CD14-positive monocyte (primary cell): ENCODE measurements around the gene PICK1. TPM values are rescaled to one million over a fixed set of nuclear protein-coding genes. Genes with fewer than 3 reads are reported as not detected.

ENCODE experiments used
- DNase-seq, 3 donors: peaks; one replicate each; pipeline ENCODE4 v3.0.0-alpha.2; 2011 to 2022
- H2AFZ ChIP-seq: 2 replicates; pipeline ENCODE4 v1.6.0; 2012; ENCODE audit warnings: mild to moderate bottlenecking, low read depth, low read length, inconsistent platforms; ENCODE audit not compliant: insufficient read depth, poor library complexity, severe bottlenecking
- H3K27ac ChIP-seq, 2 donors: 1 replicate in 1 of 2; 2 replicates in 1 of 2; pipeline ENCODE4 v1.5.1; 2012 to 2013; ENCODE audit warnings: low read length in 2 of 2, control low read depth in 1 of 2, inconsistent platforms in 1 of 2, low read depth in 1 of 2, mild to moderate bottlenecking in 1 of 2
- H3K27me3 ChIP-seq, 2 donors: one replicate each; pipeline versions ENCODE4 v1.6.0 to v1.6.1; 2011 to 2013; ENCODE audit warnings: low read length in 2 of 2; ENCODE audit not compliant: control insufficient read depth in 2 of 2, insufficient read depth in 2 of 2
- H3K36me3 ChIP-seq, 2 donors: replicated peaks in 1 of 2; 1 replicate in 1 of 2; 2 replicates in 1 of 2; pipeline versions ENCODE4 v1.5.1 to v1.6.1; 2012 to 2013; ENCODE audit warnings: low read length in 2 of 2, control low read depth in 1 of 2, inconsistent platforms in 1 of 2, mild to moderate bottlenecking in 1 of 2; ENCODE audit not compliant: insufficient read depth in 2 of 2, control insufficient read depth in 1 of 2
- H3K4me1 ChIP-seq, 2 donors: 1 replicate in 1 of 2; 2 replicates in 1 of 2; pipeline versions ENCODE4 v1.5.1 to v1.6.1; 2012 to 2013; ENCODE audit warnings: low read length in 2 of 2, control low read depth in 1 of 2, inconsistent platforms in 1 of 2, mild to moderate bottlenecking in 1 of 2, moderate library complexity in 1 of 2; ENCODE audit not compliant: insufficient read depth in 2 of 2, control insufficient read depth in 1 of 2
- H3K4me2 ChIP-seq: replicated peaks from 2 replicates; pipeline ENCODE3; 2012; ENCODE audit warnings: low read length, moderate library complexity, mild to moderate bottlenecking; ENCODE audit not compliant: poor library complexity, severe bottlenecking; ENCODE audit errors: extremely low read depth
- H3K4me3 ChIP-seq, 3 experiments: fragments of 200-600 bp in 1 of 3; sonication (generic) in 1 of 3; replicated peaks in 1 of 3; 1 replicate in 2 of 3; 2 replicates in 1 of 3; pipeline ENCODE4 v1.5.1; 2011 to 2013; ENCODE audit warnings: low read length in 3 of 3, mild to moderate bottlenecking in 3 of 3, control low read depth in 2 of 3, low read depth in 2 of 3, inconsistent platforms in 1 of 3, moderate library complexity in 1 of 3
- H3K79me2 ChIP-seq: 2 replicates; pipeline ENCODE4 v1.6.0; 2012; ENCODE audit warnings: mild to moderate bottlenecking, control low read depth, inconsistent platforms, low read length, moderate library complexity; ENCODE audit not compliant: insufficient read depth
- H3K9ac ChIP-seq: 2 replicates; pipeline ENCODE4 v1.6.0; 2017; ENCODE audit warnings: low read length, mild to moderate bottlenecking; ENCODE audit not compliant: insufficient read depth, poor library complexity, severe bottlenecking
- H3K9me3 ChIP-seq, 2 donors: replicated peaks in 1 of 2; 1 replicate in 1 of 2; 2 replicates in 1 of 2; pipeline versions ENCODE4 v1.5.1 to v1.6.1; 2012 to 2013; ENCODE audit warnings: low read length in 2 of 2, control low read depth in 1 of 2; ENCODE audit not compliant: control insufficient read depth in 1 of 2, insufficient read depth in 1 of 2
- H4K20me1 ChIP-seq: 2 replicates; pipeline ENCODE4 v1.6.0; 2012; ENCODE audit warnings: mild to moderate bottlenecking, low read length, control low read depth, moderate library complexity; ENCODE audit not compliant: insufficient read depth
- H3K27ac Mint-ChIP-seq, 7 donors: one replicate each; pipeline ENCODE4 v1.8.0; 2020; ENCODE audit warnings: mild to moderate bottlenecking in 7 of 7, mixed read lengths in 7 of 7, moderate library complexity in 6 of 7, inconsistent platforms in 2 of 7
- H3K27me3 Mint-ChIP-seq, 3 donors: one replicate each; pipeline ENCODE4 v1.8.0; 2021 to 2022; ENCODE audit warnings: low read depth in 3 of 3, mild to moderate bottlenecking in 3 of 3, mixed read lengths in 3 of 3, moderate library complexity in 3 of 3, inconsistent platforms in 1 of 3
- H3K36me3 Mint-ChIP-seq, 2 donors: one replicate each; pipeline ENCODE4 v1.8.0; 2020; ENCODE audit warnings: mixed read lengths in 2 of 2, inconsistent platforms in 1 of 2, mild to moderate bottlenecking in 1 of 2
- H3K4me1 Mint-ChIP-seq: one replicate; pipeline ENCODE4 v1.8.0; 2020; ENCODE audit warnings: mild to moderate bottlenecking, mixed read lengths
- H3K4me3 Mint-ChIP-seq, 2 donors: one replicate each; pipeline ENCODE4 v1.8.0; 2020; ENCODE audit warnings: mild to moderate bottlenecking in 2 of 2, mixed read lengths in 2 of 2, moderate library complexity in 1 of 2
- H3K9me3 Mint-ChIP-seq, 7 donors: one replicate each; pipeline ENCODE4 v1.8.0; 2020 to 2022; ENCODE audit warnings: mixed read lengths in 7 of 7, mild to moderate bottlenecking in 6 of 7, moderate library complexity in 6 of 7, inconsistent platforms in 2 of 7
- WGBS: methylation state at CpG from one replicate; pipeline ENCODE4 v1.1.5; 2013; ENCODE audit warnings: missing lambda C conversion rate; ENCODE audit not compliant: insufficient coverage; 5-methylcytosine and 5-hydroxymethylcytosine counted together
- intact Hi-C, 2 donors: fragments of 100-400 bp; cut with micrococcal nuclease; formaldehyde crosslinking; loops; one replicate each; pipeline versions ENCODE4 v1.15.0 to v1.15.1; 2023
- polyA plus RNA-seq, 3 donors: library from polyadenylated mRNA; depleted of rRNA in 1 of 3; unstranded in 2 of 3; stranded (reverse) in 1 of 3; fragments of 300-500 nt in 2 of 3; fragments of >200 nt in 1 of 3; fragmentation: Illumina TruSeq in 2 of 3; gene quantifications; 1 replicate in 2 of 3; 2 replicates in 1 of 3; pipeline ENCODE4 v1.2.3, GENCODE V29; 2012 to 2021
- TF ChIP-seq, protein P1 (sequence below): fragments of 200-600 bp; IDR thresholded peaks from one replicate; pipeline ENCODE4 v1.8.0; 2022; ENCODE audit warnings: antibody characterized with exemption, mild to moderate bottlenecking

The PICK1 gene
- polyA plus RNA-seq, 3 donors = 6.4 to 16.9 (median 7.2) TPM

DNA sequence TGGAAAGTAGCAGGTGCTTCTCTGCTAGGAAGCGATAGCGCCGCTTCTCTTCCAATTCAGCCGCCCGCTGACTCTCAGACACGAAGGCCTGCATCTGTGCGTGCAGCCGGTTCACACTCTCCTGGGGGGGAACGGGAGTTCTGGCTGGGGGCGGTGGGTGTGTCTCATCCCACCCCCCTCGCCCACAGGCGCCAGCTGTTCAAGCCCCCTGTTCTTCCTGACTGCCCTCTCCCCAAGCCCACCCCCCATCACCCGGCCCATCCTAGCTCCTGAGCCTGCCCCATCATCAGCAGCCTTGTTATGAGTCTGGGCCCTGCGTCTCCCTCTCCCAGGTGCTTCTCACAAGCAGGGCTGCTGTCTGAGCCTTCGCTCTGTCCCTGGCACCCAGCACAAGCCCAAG lies 39.9 kb downstream of the PICK1 start:
- Histone ChIP-seq H3K4me2 (no peak overlapping the region), H3K9ac (no peak overlapping the region), H3K36me3 (no peaks in the 10 kb centered on the region), H3K4me3 (no peak overlapping the region), H4K20me1 (no peaks in the 10 kb centered on the region), H3K9me3 (no peaks in the 10 kb centered on the region), H3K4me1 (no peaks in the 10 kb centered on the region), H2AFZ (no peak overlapping the region), H3K27me3 (no peaks in the 10 kb centered on the region), H3K79me2 (no peaks in the 10 kb centered on the region), H3K27ac (no peak overlapping the region)
- H3K9me3 Mint-ChIP-seq = no peaks in the 10 kb centered on the region
- intact Hi-C loops = no loop called here
- H3K4me1 Mint-ChIP-seq = no peaks in the 10 kb centered on the region
- no peak for DNase-seq
- whole genome bisulfite sequencing = 95% methylated on average over 13 of the region's 15 CpGs
- peaks cover 0 to 2% (median 1%) of the 10 kb centered on the region in 3 donors for H3K27me3 Mint-ChIP-seq
- no peak overlapping the region for H3K4me3 Mint-ChIP-seq
- TF ChIP-seq, protein P1, sequence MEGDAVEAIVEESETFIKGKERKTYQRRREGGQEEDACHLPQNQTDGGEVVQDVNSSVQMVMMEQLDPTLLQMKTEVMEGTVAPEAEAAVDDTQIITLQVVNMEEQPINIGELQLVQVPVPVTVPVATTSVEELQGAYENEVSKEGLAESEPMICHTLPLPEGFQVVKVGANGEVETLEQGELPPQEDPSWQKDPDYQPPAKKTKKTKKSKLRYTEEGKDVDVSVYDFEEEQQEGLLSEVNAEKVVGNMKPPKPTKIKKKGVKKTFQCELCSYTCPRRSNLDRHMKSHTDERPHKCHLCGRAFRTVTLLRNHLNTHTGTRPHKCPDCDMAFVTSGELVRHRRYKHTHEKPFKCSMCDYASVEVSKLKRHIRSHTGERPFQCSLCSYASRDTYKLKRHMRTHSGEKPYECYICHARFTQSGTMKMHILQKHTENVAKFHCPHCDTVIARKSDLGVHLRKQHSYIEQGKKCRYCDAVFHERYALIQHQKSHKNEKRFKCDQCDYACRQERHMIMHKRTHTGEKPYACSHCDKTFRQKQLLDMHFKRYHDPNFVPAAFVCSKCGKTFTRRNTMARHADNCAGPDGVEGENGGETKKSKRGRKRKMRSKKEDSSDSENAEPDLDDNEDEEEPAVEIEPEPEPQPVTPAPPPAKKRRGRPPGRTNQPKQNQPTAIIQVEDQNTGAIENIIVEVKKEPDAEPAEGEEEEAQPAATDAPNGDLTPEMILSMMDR = no peak
- no peaks in the 10 kb centered on the region for H3K36me3 Mint-ChIP-seq
- H3K27ac Mint-ChIP-seq = no peak overlapping the region

DNA sequence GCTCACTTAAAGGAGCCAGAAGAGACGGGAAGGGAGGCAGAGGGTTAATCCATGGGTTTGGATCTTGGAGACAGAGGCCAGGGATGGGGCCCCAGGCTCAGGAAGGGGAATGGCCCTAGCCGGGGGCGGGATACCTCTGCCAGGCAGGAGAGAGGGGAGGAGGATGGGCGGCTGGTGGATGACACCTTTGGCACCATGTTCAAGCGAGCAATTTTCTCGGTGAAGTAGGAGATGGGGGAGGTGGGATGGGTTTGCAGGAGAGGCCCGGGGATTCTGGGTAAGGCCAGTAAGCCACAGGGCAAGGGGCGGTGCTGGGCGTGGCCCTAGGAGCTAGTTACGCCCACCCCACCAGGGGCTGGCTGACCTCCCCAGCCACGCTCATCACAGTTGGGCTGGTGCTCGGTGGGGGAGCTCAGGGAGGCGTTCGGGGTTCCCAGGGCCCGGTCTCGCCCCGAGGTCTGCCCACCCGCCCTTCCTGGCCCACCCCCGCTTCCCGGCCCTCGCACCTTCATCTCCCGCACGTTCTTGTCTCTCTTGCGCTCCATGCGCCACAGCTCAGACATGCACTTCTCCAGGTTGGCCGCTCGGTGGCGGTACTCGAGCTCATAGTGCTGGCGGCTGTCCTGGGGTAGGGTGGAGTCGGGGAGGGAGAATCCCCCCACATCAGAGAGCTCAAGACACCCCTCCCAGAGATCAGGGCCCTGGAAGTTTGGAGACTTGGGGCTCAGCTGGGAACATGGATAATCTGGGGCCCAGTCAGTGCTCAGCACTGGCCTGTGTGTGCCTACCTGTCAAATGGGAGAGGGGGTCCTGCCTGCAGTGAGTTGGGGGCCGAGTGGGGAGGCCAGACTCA lies 40.6 kb downstream of the PICK1 start:
- DNase-seq = no peak
- no peak overlapping the region for H3K4me3 ChIP-seq
- Mint-ChIP-seq H3K27me3 (peaks cover 0 to 2% (median 2%) of the 10 kb centered on the region in 3 donors), H3K4me1 (no peaks in the 10 kb centered on the region), H3K27ac (no peak overlapping the region), H3K4me3 (no peak overlapping the region), H3K36me3 (no peaks in the 10 kb centered on the region), H3K9me3 (no peaks in the 10 kb centered on the region)
- TF ChIP-seq, protein P1 = no peak
- H3K9me3 ChIP-seq = no peaks in the 10 kb centered on the region
- H4K20me1 ChIP-seq = no peaks in the 10 kb centered on the region
- no peak overlapping the region for H3K9ac ChIP-seq
- H3K27ac ChIP-seq = no peak overlapping the region
- no peaks in the 10 kb centered on the region for H3K27me3 ChIP-seq
- H3K4me1 ChIP-seq = no peaks in the 10 kb centered on the region
- H2AFZ ChIP-seq = no peak overlapping the region
- WGBS = 92% methylated on average over 6 of the region's 32 CpGs
- intact Hi-C loops = no loop called here
- no peaks in the 10 kb centered on the region for H3K79me2 ChIP-seq
- no peak overlapping the region for H3K4me2 ChIP-seq
- H3K36me3 ChIP-seq = no peaks in the 10 kb centered on the region
